ENCODE results near the gene SLC35A3. TPM values are rescaled to one million over a fixed set of nuclear protein-coding genes. Genes with fewer than 3 reads are reported as not detected.
A peak's percentile ranks its signal among the peaks of the same experiment; 100 is the strongest.

SLC35A3 gene
- polyA plus RNA-seq, 1 donor (not counting 4 experiments of a cell fraction or from before 2014, with no cell fraction given) = 25.9 TPM

- TF ChIP-seq EZH2 (IDR thresholded peaks at IDR 0.05; ENCODE audit: low read length) = no peak
- TF ChIP-seq CTCF (optimal IDR thresholded peaks at IDR 0.05 in 1 of 3, IDR thresholded peaks at IDR 0.05 in 1 of 3, conservative IDR thresholded peaks at IDR 0.05 in 1 of 3; ENCODE audit: extremely low read depth in 1 of 3, insufficient read depth in 2 of 3, low read length in 3 of 3) = no peak
- no peaks in the 10 kb centered on the region for H3K9me1 ChIP-seq (ENCODE audit: control insufficient read depth, extremely low read depth, insufficient read depth, low read length)
- dilution Hi-C loops (cut with MboI; ENCODE audit: extremely low pct_ligation_motif_present, low sequenced_read_pairs) = no loop called here
- H3K27me3 ChIP-seq (ENCODE audit: control insufficient read depth, extremely low read depth, insufficient read depth, low read length) = no peaks in the 10 kb centered on the region
- H3K79me2 ChIP-seq (ENCODE audit: control insufficient read depth, insufficient read depth, low read length) = peaks cover 6% of the 10 kb centered on the region
- H3K9ac ChIP-seq (ENCODE audit: control insufficient read depth, extremely low read depth, insufficient read depth, low read length) = no peak overlapping the region
- H3K4me2 ChIP-seq (ENCODE audit: control insufficient read depth, extremely low read depth, insufficient read depth, low read depth, low read length) = peak overlapping the region; percentile 2
- no peak overlapping the region for H3K27ac ChIP-seq (ENCODE audit: control insufficient read depth, insufficient read depth, low read length)
- H3K9me3 ChIP-seq (ENCODE audit: control insufficient read depth, low read depth, low read length) = no peaks in the 10 kb centered on the region
- H3K4me1 ChIP-seq (ENCODE audit: control insufficient read depth, extremely low read depth, insufficient read depth, low read length) = peaks cover 35% of the 10 kb centered on the region
- H4K20me1 ChIP-seq (ENCODE audit: control insufficient read depth, extremely low read depth, insufficient read depth, low read length) = no peaks in the 10 kb centered on the region
- FAIRE-seq (no peak), DNase-seq (ENCODE audit: low read depth, low spot score) (no peak)
- no peak overlapping the region for H3K4me3 ChIP-seq (ENCODE audit: control insufficient read depth in 2 of 3, extremely low read depth in 1 of 3, insufficient read depth in 2 of 3, low read depth in 1 of 3, low read length in 3 of 3)
- H3K36me3 ChIP-seq (ENCODE audit: control insufficient read depth in 2 of 2, extremely low read depth in 1 of 2, insufficient read depth in 2 of 2, low read length in 2 of 2) = no peaks in the 10 kb centered on the region
- no peak overlapping the region for H2AFZ ChIP-seq (ENCODE audit: control insufficient read depth, low read length)
Measured at GRCh38 chr1:99965646-99966375, 4.0 kb upstream of the SLC35A3 start.

- H3K9me3 ChIP-seq (ENCODE audit: control insufficient read depth, low read depth, low read length) = no peaks in the 10 kb centered on the region
- FAIRE-seq (no peak), DNase-seq (ENCODE audit: low read depth, low spot score) (no peak)
- no peak overlapping the region for H3K9ac ChIP-seq (ENCODE audit: control insufficient read depth, extremely low read depth, insufficient read depth, low read length)
- no peaks in the 10 kb centered on the region for H3K27me3 ChIP-seq (ENCODE audit: control insufficient read depth, extremely low read depth, insufficient read depth, low read length)
- H3K9me1 ChIP-seq (ENCODE audit: control insufficient read depth, extremely low read depth, insufficient read depth, low read length) = no peaks in the 10 kb centered on the region
- H3K4me1 ChIP-seq (ENCODE audit: control insufficient read depth, extremely low read depth, insufficient read depth, low read length) = peaks cover 36% of the 10 kb centered on the region
- H3K27ac ChIP-seq (ENCODE audit: control insufficient read depth, insufficient read depth, low read length) = no peak overlapping the region
- dilution Hi-C loops (cut with MboI; ENCODE audit: extremely low pct_ligation_motif_present, low sequenced_read_pairs) = no loop called here
- peaks cover 18% of the 10 kb centered on the region for H3K79me2 ChIP-seq (ENCODE audit: control insufficient read depth, insufficient read depth, low read length)
- no peak for TF ChIP-seq EZH2 (IDR thresholded peaks at IDR 0.05; ENCODE audit: low read length)
- no peak for TF ChIP-seq CTCF (optimal IDR thresholded peaks at IDR 0.05 in 1 of 3, IDR thresholded peaks at IDR 0.05 in 1 of 3, conservative IDR thresholded peaks at IDR 0.05 in 1 of 3; ENCODE audit: extremely low read depth in 1 of 3, insufficient read depth in 2 of 3, low read length in 3 of 3)
- H3K4me2 ChIP-seq (ENCODE audit: control insufficient read depth, extremely low read depth, insufficient read depth, low read depth, low read length) = no peak overlapping the region
- H3K36me3 ChIP-seq (ENCODE audit: control insufficient read depth in 2 of 2, extremely low read depth in 1 of 2, insufficient read depth in 2 of 2, low read length in 2 of 2) = no peaks in the 10 kb centered on the region
- H3K4me3 ChIP-seq (ENCODE audit: control insufficient read depth in 2 of 3, extremely low read depth in 1 of 3, insufficient read depth in 2 of 3, low read depth in 1 of 3, low read length in 3 of 3) = no peak overlapping the region
- H4K20me1 ChIP-seq (ENCODE audit: control insufficient read depth, extremely low read depth, insufficient read depth, low read length) = no peaks in the 10 kb centered on the region
- no peak overlapping the region for H2AFZ ChIP-seq (ENCODE audit: control insufficient read depth, low read length)
Measured at GRCh38 chr1:99968214-99968613, 1.6 kb upstream of the SLC35A3 start.

All from keratinocyte (primary cell).